ENCODE results near the gene ZNF501.
A peak's percentile ranks its signal among the peaks of the same experiment; 100 is the strongest.

Gene ZNF501
- 5.4 to 10.3 (median 6.8) reads per million in 4 experiments for total RNA-seq

- DNase-seq, result peak; percentile 65
Observed at GRCh38 chr3:44729384-44729910, at the start of gene ZNF501. ZNF501 (plus strand) TSS chr3:44729635; CDS start chr3:44734422, 4,787 bp downstream.

GRCh38 chr3:44680921-44681455 lies 48.4 kb upstream of the ZNF501 start:
- no peak for DNase-seq

- no peak for DNase-seq
Observed at GRCh38 chr3:44682182-44682896, 47.1 kb upstream of the ZNF501 start.

- peak; percentile 13 for DNase-seq
Observed at GRCh38 chr3:44685128-44685800, 44.2 kb upstream of the ZNF501 start.

GRCh38 chr3:44687898-44688297 lies 41.5 kb upstream of the ZNF501 start:
- DNase-seq, result no peak

GRCh38 chr3:44712455-44713075 lies 16.9 kb upstream of the ZNF501 start, which contains the start of gene ZNF502:
ZNF502 (plus strand) TSS chr3:44712660; CDS start chr3:44720262, 7,602 bp downstream.
- peak; percentile 17 for DNase-seq

GRCh38 chr3:44721231-44722102 lies 8.0 kb upstream of the ZNF501 start:
- DNase-seq, result no peak

- DNase-seq, result no peak
Observed at GRCh38 chr3:44722103-44722401, 7.4 kb upstream of the ZNF501 start.

- no peak for DNase-seq
Observed at GRCh38 chr3:44734646-44735168, 5.3 kb downstream of the ZNF501 start.

- no peak for DNase-seq
Observed at GRCh38 chr3:44761101-44761423, 31.6 kb downstream of the ZNF501 start.

- peak; percentile 93 for DNase-seq
Observed at GRCh38 chr3:44761424-44762169, 32.2 kb downstream of the ZNF501 start, which contains the start of the genes KIAA1143 and KIF15. KIAA1143 (minus strand) TSS chr3:44761619; CDS start chr3:44761602, 17 bp downstream. KIF15 (plus strand) TSS chr3:44761794; CDS start chr3:44761866, 72 bp downstream.

GRCh38 chr3:44762170-44762677 lies 32.8 kb downstream of the ZNF501 start:
- DNase-seq, result no peak

GRCh38 chr3:44762690-44763089 lies 33.3 kb downstream of the ZNF501 start:
- no peak for DNase-seq

- DNase-seq, result no peak
Observed at GRCh38 chr3:44764248-44764647, 34.8 kb downstream of the ZNF501 start.

GRCh38 chr3:44771424-44772098 lies 42.1 kb downstream of the ZNF501 start:
- DNase-seq, result no peak

GRCh38 chr3:44772099-44772442 lies 42.6 kb downstream of the ZNF501 start:
- no peak for DNase-seq

- no peak for DNase-seq
Observed at GRCh38 chr3:44782891-44783290, 53.5 kb downstream of the ZNF501 start.

All from effector CD8-positive, alpha-beta T cell (primary cell).